GM19467 (cell line): ENCODE measurements around the gene TMEM132C.

ENCODE experiments used
- ATAC-seq: cut with Tn5 transposase; IDR thresholded peaks from one replicate; pipeline ENCODE4 v1.9.1; 2021; ENCODE audit warnings: mild to moderate bottlenecking, moderate library complexity; ENCODE audit not compliant: unreplicated experiment

TMEM132C gene

DNA sequence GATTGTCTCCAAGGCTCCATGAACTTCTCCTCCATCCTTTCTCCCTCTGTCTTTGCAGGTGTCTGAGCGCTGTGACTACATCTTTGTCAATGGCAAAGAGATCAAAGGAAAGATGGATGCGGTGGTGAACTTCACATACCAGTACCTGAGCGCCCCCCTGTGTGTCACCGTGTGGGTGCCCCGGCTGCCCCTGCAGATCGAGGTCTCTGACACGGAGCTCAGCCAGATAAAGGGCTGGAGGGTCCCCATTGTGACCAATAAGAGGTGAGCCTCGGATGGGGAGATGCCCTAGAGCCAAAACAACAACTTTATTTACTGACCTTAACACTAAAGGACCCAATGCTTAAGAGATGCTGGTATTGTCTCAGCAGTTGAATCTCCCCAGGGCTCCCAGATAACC, 426.8 kb downstream of the TMEM132C start:
- ATAC-seq: no peak

DNA sequence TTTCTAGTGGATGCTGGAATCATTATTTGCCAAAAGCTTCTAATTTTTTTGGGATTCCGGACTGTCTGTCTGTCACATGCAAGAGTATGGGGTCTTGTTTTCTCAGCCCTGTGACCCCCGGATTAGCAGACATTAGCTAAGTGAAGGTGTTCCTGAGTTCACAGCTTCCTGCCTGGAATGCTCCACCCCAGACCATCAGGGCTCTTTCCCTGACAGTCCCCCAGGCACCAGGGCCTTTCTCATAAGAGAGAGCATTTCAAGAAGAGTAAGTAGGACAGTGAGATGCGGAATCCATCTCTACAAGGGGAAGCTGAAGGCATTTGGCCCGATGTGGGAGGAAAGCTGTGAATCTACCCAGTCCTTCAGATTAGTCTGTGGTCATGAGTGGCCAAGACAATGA, 427.5 kb downstream of the TMEM132C start:
- ATAC-seq: no peak

DNA sequence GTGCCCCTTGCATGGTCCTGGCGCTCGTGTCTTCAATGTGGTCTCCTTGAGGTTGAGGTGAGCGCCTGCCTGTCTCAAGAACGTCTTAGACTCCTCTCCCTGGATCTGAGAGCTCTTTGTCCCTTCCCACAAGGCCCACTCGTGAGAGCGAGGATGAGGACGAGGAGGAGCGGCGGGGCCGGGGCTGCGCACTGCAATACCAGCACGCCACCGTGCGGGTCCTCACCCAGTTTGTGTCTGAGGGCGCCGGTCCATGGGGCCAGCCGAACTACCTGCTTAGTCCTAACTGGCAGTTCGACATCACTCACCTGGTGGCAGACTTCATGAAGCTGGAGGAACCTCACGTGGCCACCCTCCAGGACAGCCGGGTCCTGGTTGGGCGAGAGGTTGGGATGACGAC, 428.7 kb downstream of the TMEM132C start:
- no peak for ATAC-seq

DNA sequence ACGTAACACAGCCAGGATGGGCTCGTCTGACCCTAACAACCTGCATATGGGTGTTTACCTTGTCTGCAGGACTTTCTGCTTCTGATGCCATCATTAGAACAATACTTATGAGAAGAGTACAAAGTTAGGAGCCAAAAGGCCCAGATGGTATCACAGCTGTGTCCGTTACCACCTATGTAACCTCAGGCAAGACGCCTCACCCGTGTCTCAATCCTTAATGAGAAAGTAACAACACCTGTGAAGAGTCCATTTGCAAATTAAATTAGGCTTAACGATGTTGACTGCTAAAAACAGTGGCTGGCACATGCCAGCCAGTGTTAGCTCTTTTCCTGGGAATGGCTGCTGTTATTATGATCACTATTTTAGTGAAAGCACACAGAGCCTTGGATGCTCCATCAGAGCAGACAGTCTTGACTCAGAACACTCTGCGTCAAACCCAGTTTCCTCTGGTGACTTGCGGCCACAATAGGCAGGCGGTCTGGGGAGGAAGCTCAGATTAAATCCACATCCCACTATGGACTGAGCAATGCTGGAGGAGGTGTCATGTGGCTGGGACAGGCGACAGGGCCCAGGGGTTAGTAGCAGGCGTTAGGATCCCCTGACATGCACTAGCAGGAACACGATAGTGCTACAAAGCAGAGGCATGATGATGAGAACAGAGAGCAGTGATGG, 431.5 kb downstream of the TMEM132C start:
- ATAC-seq: no peak

DNA sequence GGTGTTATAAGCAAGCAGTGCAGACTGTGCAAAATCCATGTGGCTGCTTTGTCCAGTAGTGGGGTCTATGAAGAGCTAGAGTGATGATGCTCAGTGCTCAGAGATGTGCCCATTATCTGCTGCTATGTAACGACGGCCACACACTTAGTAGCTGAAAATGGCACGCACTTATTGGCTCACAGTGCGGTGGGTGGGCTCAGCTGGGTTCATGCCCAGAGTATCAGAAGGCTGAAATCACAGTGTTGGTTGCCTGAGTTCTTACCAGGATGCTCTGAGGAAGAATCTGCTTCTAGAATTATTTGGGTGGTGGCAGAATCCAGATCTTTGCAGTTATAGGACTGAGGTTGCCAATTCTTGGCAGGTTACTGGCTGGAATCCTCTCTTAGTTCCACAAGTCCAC, 432.1 kb downstream of the TMEM132C start:
- no peak for ATAC-seq

DNA sequence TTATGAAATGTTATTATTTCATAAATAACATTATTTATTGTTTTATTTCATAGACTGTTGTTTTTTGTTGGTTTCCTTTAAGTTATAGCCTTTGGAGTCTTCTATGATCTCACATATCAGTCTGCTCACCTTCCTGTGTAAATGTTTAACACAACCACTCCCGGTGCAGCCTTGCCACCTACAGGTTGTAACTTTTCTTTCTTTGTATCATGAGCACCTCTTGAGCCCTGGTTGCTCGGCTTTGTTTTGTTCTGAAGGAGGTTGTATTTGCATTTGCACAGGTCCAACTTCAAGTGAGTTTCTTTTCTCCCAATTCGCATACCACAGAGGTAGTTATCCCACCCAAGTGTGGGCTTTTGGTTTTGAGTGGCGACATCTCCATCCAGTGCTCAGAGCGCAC, 435.4 kb downstream of the TMEM132C start:
- no peak for ATAC-seq

DNA sequence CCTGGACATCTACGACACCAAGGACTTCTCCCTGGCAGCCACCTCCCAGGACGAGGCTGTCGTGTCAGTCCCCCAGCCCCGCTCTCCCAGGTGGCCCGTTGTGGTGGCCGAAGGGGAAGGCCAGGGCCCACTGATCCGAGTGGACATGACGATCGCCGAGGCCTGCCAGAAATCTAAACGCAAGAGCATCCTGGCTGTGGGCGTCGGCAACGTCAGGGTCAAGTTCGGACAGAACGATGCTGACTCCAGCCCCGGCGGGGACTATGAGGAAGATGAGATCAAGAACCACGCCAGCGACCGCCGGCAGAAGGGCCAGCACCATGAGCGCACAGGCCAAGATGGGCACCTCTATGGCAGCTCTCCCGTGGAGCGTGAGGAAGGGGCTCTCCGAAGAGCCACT, 438.2 kb downstream of the TMEM132C start:
- no peak for ATAC-seq

DNA sequence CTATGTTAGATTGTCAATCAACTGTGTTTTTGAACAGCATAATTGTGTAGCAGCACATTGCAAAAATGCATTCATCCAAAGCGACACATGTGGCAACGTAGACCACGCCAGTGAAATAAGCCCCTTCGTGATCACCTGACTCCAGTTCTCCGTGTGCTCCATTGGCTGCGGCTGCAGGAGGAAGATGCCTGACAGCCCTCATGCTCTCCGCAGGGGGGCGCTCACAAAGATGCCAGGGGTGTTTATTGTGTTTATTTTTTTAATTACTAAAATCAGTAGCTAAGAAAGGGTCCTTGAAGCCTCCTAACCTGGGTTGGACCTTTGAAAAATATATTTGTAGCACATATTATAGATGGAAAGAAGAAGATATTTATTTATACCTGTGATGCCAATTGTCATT, 440.5 kb downstream of the TMEM132C start:
- no peak for ATAC-seq

DNA sequence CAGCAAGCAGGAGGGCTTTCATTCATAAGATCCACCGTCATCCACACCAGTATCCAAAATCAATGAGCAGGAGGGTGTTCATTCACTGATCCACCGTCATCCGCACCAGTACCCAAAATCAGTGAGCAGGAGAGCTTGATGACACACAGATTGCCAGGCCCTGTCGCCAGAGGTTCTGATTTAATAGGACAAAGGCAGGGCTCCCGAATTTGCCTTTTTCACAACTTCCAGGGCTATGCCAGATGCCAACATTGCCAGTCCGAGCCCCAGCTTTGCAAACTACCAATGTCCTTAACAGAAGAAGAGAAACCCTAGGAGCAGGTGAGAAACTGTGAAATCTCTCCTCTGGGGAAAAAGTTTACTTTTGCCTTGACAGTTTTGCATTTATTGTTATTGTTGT, 441.8 kb downstream of the TMEM132C start:
- no peak for ATAC-seq

DNA sequence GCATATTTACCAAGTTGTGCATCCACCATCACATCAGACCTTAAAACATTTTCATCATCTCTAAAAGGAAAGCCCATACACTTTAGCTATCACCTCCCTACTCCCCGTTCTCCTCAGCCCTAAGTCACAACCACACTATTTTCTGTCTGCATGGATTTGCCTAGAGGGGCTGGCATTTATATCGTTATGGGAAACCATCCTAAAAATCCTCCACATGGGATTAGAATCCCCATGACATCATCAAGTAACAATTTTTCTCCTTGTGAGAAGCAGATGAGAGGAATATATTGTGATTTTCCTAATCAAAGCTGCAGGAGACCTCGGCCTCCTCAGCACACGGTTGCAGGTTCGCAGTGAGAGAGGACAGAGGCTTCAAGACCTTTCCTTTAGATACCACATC, 442.7 kb downstream of the TMEM132C start:
- no peak for ATAC-seq

DNA sequence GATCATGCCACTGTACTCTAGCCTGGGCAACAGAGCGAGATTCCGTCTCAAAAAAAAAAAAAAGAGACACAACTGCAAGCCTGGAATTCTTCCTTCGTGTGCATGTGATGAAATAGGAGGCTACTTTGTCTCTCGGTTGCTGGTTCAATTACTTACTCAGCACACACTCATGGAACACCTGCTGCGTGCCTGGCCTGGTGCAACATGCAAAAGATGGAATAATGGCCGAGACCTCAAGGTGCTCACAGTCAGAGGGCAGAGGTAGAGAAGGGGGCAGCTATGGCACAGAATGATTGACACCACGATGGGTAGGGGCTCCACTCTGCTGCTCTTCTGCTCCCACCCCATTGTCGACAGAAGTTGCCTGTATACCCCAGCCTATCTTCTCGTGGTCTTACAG, 444.5 kb downstream of the TMEM132C start:
- no peak for ATAC-seq

DNA sequence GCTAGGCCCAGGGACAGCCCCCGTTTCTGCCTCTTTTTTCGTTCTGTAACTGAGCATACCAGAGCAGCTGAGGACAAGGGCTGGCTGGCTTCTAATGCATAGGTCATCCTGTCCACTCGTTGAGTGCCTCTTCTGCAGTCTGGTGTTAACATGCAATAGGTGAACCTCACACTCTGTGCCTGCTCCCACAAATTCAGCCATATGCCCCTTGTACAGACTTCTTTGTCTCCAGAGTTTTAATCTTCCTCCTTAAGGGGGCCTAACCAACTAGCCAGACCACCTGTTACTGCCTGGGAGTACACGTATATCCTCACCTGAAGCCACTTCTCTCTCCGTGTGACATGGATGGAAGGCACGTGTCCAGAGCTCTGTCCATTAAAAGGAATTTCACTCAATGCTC, 445.7 kb downstream of the TMEM132C start:
- ATAC-seq: no peak

DNA sequence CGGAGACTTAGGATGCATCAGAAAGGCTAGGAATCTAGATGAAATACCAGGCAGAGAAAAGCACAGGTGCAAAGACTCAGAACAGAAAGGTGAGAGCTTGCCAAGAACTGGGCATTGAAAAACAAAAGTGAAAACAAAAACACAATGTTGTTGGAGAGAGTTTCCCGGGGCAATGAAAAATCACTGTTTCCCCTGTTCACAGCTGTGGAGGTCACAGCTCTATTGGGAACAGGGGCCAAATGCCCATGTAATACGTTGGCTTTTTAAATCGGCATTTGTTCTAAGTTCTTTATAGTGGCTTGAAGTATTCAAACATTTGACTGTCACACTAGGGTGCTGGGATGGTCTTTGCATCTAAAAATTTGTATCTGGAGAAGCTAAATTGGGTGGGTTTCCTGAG, 448.5 kb downstream of the TMEM132C start:
- ATAC-seq: no peak

DNA sequence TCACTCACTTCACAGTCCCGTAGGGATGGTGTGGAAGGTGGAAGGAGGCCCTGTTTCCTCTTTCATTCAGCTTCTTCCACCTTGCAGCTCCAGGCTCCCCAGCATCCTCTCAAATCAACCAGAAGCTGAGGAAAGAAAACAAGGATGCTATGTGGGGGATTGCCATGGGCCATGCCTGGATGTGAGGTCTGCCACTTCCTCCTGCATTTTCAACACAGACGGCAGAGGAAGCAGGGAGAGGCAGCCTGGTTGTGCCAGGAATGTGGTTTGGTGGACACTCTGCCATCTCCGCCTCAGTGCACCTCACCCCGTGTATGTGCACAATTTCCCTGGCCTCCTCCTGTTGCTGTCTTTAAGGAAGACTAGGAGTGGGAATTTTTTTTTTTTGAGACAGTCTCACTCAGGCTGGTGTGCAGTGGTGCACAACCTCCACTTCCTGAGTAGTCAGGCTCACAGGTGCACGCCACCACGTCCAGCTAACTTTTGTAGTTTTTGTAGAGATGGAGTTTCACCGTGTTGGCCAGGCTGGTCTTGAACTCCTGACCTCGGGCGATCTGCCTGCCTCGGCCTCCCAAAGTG, 457.6 kb downstream of the TMEM132C start:
- no peak for ATAC-seq

DNA sequence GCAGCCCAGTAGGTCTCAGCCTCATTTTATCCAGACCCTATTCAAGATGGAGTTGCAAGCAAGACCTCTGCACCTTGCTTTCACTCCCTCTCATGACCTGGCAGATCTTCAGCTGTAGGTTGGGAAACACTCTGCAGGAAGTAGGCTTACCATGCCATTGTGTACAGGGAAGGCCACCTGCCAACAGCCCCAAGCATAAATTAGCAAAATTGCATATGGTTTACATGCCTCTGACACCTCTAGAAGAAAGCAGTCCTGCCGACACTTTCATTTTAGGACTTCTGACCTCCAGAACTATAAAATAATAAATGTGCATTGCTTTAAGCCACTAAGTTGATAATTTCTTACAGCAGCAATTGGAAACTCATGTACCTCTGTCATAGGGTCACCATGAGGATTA, 459.9 kb downstream of the TMEM132C start:
- ATAC-seq: no peak

DNA sequence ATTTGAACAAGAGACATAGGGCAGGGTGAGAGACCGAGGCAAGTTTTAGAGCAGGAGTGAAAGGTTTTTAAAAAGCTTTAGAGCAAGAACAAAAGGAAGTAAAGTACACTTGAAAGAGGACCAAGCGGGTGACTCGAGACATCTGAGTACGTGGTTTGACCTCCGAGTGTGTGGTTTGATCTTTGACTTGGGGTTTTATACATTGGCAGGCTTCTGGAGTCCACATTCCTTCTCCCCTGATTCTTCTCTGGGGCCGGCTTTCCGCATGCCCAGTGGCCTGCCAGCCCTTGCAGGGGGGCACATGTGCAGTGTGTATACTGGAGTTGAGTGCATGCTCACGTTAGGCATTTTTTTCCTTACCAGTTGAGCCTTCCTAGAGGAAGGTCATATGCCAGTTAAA, 460.5 kb downstream of the TMEM132C start:
- ATAC-seq: no peak

DNA sequence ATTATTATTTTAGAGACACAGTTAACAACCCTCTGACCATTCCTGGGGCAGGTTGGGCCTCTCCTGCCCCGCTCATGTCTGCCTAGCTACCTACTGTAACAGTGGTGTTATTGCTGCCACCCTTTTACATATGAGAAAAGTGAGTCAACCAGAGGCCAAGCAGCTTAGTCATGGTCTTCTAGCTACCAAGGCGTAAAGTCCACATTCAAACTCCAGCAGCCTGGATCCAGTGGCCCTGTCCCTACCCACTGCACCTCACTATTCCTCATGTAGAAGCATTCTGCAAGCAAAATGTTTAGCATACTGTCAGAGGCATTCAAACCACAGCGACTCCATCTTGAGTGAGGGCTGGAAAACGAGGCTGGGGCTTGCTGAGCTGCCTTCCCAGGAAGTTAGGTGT, 461.0 kb downstream of the TMEM132C start:
- ATAC-seq: no peak

DNA sequence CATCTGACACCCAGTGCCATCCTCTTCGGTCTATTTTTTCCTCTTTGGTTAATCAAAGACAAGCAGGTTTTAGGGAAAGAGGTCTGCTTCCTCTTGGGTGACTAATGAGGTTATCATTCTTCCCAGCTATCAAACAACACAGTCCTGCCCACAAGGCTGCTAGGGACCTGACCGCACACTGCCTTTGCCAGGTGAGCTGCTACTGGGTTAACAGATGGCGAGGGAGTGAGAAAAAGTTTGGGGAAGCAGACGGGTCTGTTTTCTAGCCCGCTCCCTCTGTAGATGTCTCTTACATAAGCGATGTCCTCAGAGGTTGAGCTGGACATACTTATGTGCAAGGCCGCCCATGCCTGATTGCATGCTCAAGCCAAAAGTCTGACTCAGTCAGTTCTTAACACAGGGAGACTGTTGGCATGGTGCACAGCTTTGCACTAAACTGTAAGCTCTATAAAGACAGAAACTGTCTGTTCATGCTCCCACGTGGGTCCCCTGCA, 462.7 kb downstream of the TMEM132C start:
- no peak for ATAC-seq

DNA sequence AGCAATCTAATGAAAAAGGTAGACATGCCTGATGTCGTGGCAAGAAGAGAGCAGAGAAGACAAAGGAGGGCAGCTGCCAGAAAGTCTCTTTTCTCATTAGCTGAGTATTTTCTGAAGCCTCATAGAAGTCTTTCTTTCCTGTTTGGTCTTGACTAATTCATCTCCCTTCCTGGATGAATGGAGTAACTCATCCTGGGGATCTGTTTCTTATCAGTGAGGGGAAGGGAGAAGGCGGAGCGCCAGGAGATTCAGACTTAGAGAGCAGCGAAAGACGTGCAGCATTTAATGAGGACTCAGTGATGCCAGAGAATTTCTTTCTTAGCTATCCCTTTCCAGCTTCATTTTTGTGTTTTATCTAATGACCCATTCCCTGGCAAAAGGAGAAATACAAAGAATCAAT, 467.4 kb downstream of the TMEM132C start:
- no peak for ATAC-seq

DNA sequence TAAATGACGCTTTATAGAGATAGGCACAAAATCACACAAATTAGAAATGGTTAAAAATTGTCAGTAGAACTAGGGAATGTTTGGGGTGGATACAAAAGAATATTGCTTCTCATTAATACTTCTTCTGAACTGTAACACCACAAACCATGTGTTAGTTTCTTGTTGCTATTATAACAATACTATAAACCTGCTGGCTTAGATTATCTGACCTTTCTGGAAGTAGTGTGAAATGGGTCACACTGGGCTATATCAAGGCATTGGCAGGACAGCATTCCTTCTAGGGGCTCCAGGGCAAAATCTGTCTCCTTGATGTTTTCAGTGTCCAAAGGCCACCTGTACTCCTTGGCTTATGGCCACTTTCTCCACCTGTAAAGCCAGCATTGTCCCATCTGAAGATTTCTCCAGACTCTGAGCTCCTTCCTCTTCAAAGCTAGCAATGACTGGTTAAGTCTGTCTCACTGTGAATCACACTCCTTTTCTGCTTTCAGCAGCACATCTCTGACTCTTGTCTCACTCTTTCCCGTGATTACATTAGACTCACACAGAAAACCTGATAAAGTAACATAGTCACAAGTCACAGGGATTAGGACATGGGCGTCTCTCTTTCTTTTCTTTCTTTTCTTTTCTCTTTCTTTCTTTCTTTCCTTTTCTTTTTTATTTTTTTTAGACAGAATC, 470.5 kb downstream of the TMEM132C start:
- ATAC-seq: no peak

DNA sequence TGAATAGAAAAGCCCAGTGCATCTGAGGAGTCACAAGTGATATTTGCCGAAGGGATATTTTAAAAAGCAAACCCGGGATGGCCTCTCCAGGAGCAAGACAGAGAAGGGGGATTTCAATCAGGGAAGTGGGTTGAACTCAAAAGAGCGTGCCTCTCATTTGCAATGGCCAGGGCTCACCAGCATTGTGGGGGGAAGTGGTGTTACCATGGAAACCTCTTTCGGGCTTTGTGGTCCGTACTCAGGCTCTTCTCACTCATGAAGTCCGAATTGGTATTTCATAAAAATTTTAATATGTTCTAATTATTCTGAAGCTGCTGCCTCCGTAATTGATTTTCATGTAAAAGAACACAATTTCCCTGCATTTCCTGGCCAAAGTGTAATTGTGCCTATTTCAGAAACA, 476.9 kb downstream of the TMEM132C start:
- ATAC-seq: no peak
